NCI-H345 (cell line): ENCODE measurements around the gene NBEAL2.
A peak's percentile ranks its signal among the peaks of the same experiment; 100 is the strongest.
"Not testable (repeated sequence)": the region's sequence is repeated elsewhere in the genome, so short reads cannot be mapped to it uniquely, and the experiment has no call there.

Experiments
- DNase-seq: peaks from one replicate; lab custom pipeline; 2025; lab: John Stamatoyannopoulos, UW

Gene NBEAL2

GRCh38 chr3:46962427-46962826, 17.0 kb upstream of the NBEAL2 start:
- no peak for DNase-seq

GRCh38 chr3:46962990-46963389, 16.5 kb upstream of the NBEAL2 start:
- no peak for DNase-seq

GRCh38 chr3:46964038-46964590, 15.4 kb upstream of the NBEAL2 start:
- DNase-seq: not testable (repeated sequence)

DNA sequence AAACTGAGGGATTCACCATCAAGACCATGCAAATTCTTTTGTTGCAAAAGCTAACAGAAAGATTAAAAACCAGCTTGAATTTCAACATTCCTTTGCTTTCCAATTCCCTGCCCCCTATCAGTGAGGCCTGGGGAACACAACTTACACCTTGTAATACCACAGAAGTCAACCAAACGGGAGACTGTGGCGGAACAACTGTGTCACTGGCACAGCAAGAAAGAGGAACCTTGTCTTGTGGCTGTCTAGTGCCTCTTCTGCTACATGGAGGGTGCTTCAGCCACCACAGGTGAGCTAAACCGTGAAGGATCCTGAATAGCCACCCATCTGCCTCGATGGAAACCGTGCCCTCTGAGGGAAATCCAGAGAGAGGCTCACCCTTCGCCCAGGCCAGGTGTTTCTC, 14.3 kb upstream of the NBEAL2 start:
- DNase-seq: no peak

- DNase-seq: no peak
Observed at GRCh38 chr3:46966811-46967210, 12.7 kb upstream of the NBEAL2 start.

DNA sequence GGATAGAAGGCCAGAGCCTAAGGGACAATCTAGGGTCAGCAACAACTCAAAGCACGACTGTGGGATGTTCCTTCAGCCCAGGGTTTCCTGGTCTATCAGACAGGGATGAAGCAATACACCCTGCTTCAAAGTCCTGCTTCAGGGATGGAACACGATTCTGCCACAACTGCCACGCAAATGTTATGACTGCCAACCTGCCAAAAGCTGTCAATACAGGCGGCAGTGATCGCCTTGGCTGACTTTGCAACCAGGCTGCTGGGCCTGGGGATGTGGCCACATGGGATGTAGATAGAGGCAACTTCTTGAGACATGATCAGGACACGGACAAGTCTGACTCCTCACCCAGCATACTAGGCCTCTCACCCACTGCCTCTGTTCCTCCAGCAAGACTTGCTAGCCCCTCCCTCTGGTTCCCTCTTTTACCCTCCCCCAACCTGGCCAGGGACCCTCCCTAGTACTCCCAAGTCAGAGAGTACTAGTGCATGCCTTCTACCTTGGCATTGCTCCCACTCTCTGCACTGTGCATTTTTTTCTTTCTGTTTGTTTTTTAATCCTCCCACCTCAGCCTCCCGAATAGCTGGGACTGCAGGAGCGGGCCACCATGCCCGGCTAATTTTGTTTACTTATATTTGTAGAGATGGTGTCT, 10.6 kb upstream of the NBEAL2 start:
- no peak for DNase-seq

DNA sequence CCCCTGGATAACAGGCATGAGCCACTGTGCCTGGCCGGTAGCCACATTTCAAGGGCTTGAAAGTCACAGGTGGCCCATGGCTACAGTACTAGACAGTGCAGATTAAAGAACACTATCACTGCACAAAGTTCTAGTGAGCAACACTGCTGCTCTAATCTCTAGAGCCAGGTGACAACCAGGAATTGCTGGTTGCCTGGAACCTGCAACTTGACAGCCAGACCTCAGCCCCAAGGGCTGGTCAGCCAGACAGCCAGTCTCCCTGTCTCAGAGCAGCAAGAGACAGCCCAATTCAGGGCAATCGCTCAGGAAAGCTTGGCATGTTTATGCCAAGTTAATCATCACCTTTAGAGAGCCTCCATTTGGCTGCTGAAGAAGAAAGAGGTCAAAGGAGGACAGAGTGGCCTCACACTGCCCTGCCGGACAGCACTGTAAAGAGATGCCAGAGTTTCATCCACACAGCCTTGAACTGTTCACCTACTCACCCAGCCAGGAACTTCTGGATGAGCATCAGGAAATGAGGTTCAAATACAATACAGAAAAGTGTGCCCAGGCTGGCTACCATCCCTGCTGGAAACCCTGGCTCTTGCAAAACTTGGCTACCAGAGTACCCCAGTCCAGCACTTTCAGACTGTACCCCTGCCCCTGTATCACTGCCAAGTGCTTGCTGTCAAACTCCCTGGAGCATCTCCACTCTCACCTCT, 8.9 kb upstream of the NBEAL2 start:
- no peak for DNase-seq

DNA sequence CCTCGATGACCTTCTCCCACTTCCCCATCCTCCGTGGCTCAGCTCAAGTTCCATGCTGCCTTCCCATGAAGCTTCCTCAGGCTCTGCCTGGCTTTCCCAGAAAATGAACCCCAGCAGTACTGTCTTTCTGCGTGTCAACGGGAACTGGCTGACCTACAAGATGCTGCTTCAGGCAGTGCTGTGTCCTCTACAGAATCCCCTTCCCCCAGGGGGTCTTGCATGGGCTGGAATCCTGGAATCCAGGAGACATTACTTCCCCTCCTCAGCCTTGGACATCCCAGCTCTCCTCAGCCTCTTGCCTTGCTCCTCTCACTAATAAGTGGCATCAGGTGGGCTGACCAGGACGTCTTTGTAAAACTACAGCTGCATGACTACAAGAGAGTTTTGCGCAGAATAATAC, 8.3 kb upstream of the NBEAL2 start:
- no peak for DNase-seq

- DNase-seq: no peak
Observed at GRCh38 chr3:46971742-46972141, 7.7 kb upstream of the NBEAL2 start.

DNA sequence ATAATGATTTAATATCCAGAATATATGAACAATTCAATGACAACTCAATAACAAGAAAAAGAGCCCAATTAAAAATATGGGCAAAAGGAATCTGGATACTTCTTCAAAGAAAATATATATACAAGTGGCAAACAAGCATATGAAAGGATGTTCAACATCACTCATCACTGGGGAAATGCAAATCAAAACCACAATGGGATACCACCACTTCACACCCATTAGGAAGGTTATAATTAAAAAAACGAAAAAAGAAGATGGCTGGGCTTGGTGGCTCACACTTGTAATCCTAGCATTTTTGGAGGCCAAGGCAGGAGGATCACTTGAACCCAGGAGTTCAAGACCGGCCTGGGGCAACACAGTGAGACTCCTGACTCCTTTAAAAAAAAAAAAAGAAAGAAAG, 7.1 kb upstream of the NBEAL2 start:
- no peak for DNase-seq

DNA sequence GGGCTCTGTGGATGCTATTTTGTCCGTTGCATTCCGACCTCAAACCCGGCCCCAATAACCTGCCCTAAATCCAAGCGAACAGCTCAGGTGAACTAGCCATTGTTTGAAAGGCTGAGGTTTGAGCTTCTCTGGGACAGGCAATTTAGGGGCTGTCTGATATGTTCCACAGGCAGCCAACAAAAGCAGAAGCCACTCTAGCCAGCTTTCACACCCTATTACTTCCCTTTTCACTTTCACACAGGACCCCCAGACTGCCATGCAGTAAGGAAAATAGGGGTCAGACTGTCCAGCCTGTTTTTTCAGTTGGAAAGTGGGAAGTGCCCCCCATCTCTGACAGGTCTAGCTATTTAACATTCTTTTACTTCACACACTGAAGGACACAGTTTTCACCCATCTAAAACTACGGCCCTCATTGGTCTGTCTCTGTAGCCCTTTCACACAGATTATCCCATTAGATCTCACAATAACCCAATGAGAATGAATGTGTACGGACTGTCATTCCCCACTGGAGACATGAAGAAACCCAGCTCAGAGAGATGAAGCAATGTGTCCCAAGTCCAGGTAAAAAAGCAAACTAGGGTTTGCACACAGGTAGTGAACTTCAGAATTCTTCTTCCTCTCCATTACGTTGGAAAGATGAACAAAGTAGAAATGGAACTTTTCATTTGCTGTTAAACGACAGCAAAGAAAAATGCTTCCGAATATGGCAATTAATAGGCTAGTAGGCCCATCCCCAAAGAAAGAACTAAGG, 4.9 kb upstream of the NBEAL2 start:
- DNase-seq: no peak

DNA sequence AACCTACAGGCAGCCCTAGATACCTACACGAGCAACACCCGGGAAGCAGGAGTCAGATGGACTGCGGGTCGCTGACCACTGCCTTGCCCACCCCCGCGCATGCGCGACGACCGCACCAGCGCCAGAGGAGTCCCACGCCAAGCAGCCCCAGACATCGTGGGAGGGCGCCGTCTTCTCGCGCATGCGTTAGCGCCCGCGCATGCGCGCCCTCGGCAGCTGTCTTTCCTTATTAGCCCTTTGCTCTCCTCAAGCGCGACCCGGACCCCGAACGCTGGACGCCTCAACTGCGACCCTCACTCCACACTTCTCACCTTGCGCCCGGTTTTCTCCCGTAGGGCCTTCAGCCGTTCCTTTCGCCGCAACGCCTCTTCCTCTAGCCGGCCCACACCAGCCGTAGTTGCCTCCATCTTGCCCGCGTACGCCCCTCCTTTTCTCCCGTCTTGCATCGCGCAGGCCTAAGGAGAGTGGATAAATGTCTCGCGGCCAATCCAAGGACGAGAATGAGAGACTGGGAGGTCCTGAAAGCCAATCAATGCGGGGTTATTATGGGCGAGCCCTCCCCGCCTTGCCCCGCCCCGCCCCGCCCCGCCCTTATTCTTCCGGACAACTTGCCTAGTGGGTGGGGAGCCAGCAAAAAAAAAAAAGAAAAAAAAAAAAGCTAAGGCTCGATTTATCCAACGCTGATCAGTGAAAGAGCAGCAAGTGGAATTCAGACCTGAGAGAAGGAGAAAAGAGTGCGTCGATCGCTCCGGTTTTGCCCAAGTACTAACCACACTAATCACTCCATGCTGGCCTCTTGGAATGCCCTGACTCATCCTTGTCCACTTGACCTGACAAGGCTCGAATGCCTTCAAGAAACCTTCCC, 2.9 kb upstream of the NBEAL2 start, which contains the start of gene CCDC12:
CCDC12 (minus strand) TSS at position 420 of the 865 bp plus-strand sequence; CDS start at position 407, 13 bp downstream.
- peak; percentile 93 for DNase-seq

DNA sequence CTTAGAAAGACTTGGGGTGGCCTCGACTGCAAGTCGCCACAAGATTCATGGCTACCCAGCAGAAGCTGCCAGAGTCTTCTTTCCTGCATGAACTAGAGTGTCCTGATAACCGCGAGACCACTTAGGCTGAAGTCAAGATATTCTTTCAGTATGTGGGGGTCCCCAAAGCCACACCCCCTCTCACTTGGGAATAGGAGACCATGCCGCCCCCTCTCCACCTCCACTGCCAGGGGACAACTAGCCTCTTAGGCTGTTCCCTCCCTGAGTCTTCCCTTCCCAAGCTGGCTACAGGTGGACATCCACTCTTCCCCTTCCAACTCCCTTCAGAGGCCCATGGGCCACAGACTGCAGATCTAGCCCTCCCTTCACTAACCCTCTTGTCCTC, 1.7 kb upstream of the NBEAL2 start:
- DNase-seq: no peak

- no peak for DNase-seq
Observed at GRCh38 chr3:46978381-46978780, 1.1 kb upstream of the NBEAL2 start.

DNA sequence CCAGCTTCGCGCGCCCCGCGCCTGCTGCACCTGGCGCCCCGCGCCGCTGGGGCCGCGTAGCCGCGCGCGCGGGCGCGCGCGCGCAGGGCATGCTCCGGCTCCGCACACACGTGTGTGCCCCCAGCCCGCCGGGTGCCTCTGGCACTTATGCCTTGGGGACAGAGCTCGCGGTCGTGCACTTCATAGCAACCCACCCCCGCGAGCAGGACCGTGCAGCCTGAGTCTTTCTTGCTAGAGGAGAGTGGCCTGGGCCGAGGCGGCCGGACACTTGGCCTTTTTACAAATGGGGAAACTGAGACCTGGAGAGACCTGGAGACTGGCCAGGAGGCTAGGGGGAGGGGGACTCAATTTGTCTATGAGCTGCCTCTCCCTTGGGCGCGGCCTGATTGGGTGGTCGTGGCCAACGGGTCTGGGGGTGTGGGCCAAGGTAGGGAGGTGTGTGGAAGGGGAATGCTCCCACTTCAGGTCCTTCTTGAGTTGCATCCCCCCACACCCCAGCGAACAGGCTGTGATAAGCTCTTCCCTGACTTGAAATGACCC, 562 bp downstream of the NBEAL2 start:
- peak; percentile 41 for DNase-seq

GRCh38 chr3:46981932-46982471, 2.5 kb downstream of the NBEAL2 start:
- peak; percentile 0 for DNase-seq

- no peak for DNase-seq
Observed at GRCh38 chr3:46982546-46982945, 3.1 kb downstream of the NBEAL2 start.

DNA sequence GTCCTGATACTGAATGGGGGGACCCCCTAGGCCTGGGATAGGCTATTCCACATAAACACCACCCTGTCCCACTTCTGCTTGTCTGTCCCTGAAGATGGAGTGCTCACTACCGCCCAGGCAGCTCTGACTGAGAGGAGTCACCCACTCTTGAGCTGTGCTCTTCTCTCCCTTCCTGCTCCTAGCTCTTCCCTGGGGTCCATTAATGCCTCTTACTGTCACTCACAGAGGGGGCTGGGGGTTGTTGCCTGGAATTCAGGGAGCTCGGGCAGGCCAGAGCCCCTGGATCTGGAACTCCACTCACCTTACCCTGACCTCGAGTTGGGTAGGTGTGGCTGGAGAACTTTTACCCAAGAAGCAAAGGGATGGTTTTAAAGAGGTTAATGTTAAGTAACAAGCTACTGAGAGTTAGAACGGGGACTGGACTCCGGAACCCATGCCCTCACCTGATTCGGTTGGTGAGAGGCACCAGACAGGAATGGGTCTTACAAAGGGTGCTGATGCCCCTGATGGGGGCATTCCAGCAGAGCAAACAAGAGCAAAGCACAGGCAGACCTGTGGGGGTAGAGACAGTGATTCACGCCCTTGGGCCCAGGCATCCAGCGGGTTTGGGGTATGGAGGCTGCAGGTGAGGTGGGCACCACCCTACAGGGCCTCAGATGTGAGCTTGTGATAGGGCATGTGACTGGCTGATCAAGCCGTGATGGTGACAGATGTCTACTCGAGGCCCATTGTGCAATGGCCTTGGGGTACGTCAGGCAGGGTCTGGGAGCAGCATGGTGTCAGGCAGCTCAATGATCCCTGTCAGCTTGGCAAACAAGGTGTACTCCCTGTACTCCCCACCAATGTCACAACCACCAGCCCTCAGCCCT, 5.4 kb downstream of the NBEAL2 start:
- no peak for DNase-seq

DNA sequence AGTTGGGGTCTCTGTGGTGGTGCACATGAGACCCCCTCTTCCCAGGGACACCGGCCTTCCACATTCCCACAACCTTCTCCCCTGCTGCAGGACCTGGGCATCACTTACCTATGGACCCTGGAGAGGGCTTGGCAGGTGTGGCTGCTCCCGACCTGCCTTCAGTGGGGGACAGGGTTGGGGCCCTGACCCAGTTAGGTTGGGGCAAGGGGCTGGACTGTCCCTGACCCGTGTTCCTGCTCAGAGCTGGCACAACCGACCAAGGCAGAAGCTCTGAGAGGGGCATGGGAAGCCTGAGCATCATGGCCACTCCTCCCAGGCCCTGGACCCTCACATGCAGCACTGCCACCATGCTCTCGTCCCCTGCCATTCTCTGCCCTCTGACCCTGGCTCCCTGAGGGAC, 6.1 kb downstream of the NBEAL2 start:
- no peak for DNase-seq

- no peak for DNase-seq
Observed at GRCh38 chr3:46986055-46986730, 6.7 kb downstream of the NBEAL2 start.
